Esophagus squamous epithelium (tissue), 4 donors: ENCODE results near the gene KIF13A.

ENCODE experiments used
- POLR2A ChIP-seq, 4 donors: fragments of 450-650 bp; IDR thresholded peaks; one replicate each; pipeline ENCODE4 v1.6.1; 2017; ENCODE audit warnings: antibody characterized with exemption in 4 of 4, mild to moderate bottlenecking in 4 of 4, moderate library complexity in 3 of 4
- TF ChIP-seq, protein P1 (sequence below), 6 experiments: fragments of 450-650 bp in 4 of 6; fragments of 200-600 bp in 2 of 6; sonication (generic) in 2 of 6; IDR thresholded peaks; one replicate each; pipeline ENCODE4 v1.5.1; 2016 to 2019; ENCODE audit warnings: antibody characterized with exemption in 6 of 6, mild to moderate bottlenecking in 4 of 6, moderate library complexity in 4 of 6

DNA sequence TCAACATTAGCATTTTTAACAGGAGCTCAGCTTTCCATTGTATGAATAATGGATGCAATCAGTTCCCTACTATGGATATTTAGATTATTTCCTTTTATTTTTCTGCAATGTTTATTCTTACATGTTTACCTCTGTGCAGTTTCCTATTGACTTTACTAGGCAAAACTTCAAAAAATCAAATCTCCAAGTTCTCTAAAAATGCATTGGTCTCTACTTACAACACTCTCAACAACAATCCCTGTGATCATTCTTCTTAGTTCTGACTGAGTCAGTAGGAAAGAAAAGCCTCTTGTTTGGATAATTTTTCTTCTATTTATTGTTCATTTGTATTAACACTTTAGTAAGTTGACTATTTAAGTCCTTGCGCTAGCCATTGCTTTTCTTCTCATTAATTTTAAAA, 126.1 kb downstream of the KIF13A start:
- TF ChIP-seq, protein P1, sequence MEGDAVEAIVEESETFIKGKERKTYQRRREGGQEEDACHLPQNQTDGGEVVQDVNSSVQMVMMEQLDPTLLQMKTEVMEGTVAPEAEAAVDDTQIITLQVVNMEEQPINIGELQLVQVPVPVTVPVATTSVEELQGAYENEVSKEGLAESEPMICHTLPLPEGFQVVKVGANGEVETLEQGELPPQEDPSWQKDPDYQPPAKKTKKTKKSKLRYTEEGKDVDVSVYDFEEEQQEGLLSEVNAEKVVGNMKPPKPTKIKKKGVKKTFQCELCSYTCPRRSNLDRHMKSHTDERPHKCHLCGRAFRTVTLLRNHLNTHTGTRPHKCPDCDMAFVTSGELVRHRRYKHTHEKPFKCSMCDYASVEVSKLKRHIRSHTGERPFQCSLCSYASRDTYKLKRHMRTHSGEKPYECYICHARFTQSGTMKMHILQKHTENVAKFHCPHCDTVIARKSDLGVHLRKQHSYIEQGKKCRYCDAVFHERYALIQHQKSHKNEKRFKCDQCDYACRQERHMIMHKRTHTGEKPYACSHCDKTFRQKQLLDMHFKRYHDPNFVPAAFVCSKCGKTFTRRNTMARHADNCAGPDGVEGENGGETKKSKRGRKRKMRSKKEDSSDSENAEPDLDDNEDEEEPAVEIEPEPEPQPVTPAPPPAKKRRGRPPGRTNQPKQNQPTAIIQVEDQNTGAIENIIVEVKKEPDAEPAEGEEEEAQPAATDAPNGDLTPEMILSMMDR (IDR thresholded peaks at IDR 0.05), result no peak
- TF ChIP-seq POLR2A (IDR thresholded peaks at IDR 0.05), result no peak
